Ovary (tissue), 3 donors: ENCODE data around the gene NAA35.

Experiments used
- EP300 ChIP-seq: sonication (generic); formaldehyde crosslinking; IDR thresholded peaks from one replicate; pipeline ENCODE4 v1.6.1; 2017; ENCODE audit warnings: antibody characterized with exemption
- TF ChIP-seq, protein P1 (sequence below), 3 donors: fragments of 450-650 bp in 2 of 3; fragments of 200-600 bp in 1 of 3; IDR thresholded peaks; one replicate each; pipeline versions ENCODE4 v1.5.1 to v1.8.0; 2016 to 2022; ENCODE audit warnings: antibody characterized with exemption in 3 of 3, mild to moderate bottlenecking in 1 of 3
- donor health status: DM: no; HTN: no; CAD: no.

- TF ChIP-seq, protein P1, sequence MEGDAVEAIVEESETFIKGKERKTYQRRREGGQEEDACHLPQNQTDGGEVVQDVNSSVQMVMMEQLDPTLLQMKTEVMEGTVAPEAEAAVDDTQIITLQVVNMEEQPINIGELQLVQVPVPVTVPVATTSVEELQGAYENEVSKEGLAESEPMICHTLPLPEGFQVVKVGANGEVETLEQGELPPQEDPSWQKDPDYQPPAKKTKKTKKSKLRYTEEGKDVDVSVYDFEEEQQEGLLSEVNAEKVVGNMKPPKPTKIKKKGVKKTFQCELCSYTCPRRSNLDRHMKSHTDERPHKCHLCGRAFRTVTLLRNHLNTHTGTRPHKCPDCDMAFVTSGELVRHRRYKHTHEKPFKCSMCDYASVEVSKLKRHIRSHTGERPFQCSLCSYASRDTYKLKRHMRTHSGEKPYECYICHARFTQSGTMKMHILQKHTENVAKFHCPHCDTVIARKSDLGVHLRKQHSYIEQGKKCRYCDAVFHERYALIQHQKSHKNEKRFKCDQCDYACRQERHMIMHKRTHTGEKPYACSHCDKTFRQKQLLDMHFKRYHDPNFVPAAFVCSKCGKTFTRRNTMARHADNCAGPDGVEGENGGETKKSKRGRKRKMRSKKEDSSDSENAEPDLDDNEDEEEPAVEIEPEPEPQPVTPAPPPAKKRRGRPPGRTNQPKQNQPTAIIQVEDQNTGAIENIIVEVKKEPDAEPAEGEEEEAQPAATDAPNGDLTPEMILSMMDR (IDR thresholded peaks at IDR 0.05), result no peak
- TF ChIP-seq EP300, result no peak
Observed at GRCh38 chr9:85959955-85960354, 19.0 kb downstream of the NAA35 start.
